IMR-90 (cell line): ENCODE results near the gene SULT1C4. TPM values are rescaled to one million over a fixed set of nuclear protein-coding genes. Genes with fewer than 3 reads are reported as not detected.

ENCODE experiments used
- ATAC-seq: fragments of 200-7000 bp; cut with Tn5 transposase; 2 replicates; pipeline ENCODE4 v1.9.1; 2020; ENCODE audit warnings: low read depth, mild to moderate bottlenecking, moderate library complexity
- BruUV-seq: library from RNA; stranded (reverse); fragments of 400-500 nt; replicated peaks from 2 replicates; lab custom pipeline; 2021; lab: Mats Ljungman, UMichigan
- CTCF ChIA-PET: fragments of 300-600 bp; formaldehyde crosslinking; extraction: SDS; loops from one replicate; lab custom pipeline; 2021; ENCODE audit warnings: antibody characterized with exemption; lab: Yijun Ruan, JAX
- POLR2A ChIA-PET: fragments of 300-600 bp; sonication (Branson Sonifier 250); formaldehyde crosslinking; loops from one replicate; lab custom pipeline; 2022; ENCODE audit warnings: antibody characterized with exemption; ENCODE audit not compliant: unreplicated experiment; lab: Charles Lee
- DNase-seq: peaks from one replicate; pipeline ENCODE4 v3.0.0; 2013
- H2AFZ ChIP-seq: replicated peaks from 2 replicates; pipeline ENCODE3; 2013; ENCODE audit warnings: low read length, mild to moderate bottlenecking; ENCODE audit not compliant: poor library complexity
- H2AK5ac ChIP-seq: 2 replicates; pipeline ENCODE4 v1.6.1; 2013; ENCODE audit warnings: low read depth, low read length, inconsistent platforms
- H2AK9ac ChIP-seq: replicated peaks from 2 replicates; pipeline ENCODE3; 2013; ENCODE audit warnings: mild to moderate bottlenecking, low read depth, low read length, moderate library complexity; ENCODE audit not compliant: poor library complexity
- H2BK120ac ChIP-seq: 2 replicates; pipeline ENCODE4 v1.6.1; 2013; ENCODE audit warnings: low read depth, low read length, inconsistent platforms
- H2BK15ac ChIP-seq: 3 replicates; pipeline ENCODE4 v1.6.1; 2013; ENCODE audit warnings: low read depth, low read length, inconsistent platforms
- H2BK20ac ChIP-seq: 2 replicates; pipeline ENCODE4 v1.6.1; 2013; ENCODE audit warnings: low read depth, mild to moderate bottlenecking, inconsistent platforms, low read length, moderate library complexity
- H2BK5ac ChIP-seq: 2 replicates; pipeline ENCODE4 v1.6.1; 2013; ENCODE audit warnings: mild to moderate bottlenecking, low read depth, low read length, inconsistent platforms; ENCODE audit not compliant: poor library complexity, severe bottlenecking
- H3K14ac ChIP-seq: replicated peaks from 2 replicates; pipeline ENCODE4 v1.6.1; 2013; ENCODE audit warnings: low read depth, low read length, inconsistent platforms
- H3K18ac ChIP-seq: 2 replicates; pipeline ENCODE4 v1.6.1; 2013; ENCODE audit warnings: low read depth, low read length, control low read depth
- H3K23ac ChIP-seq: 2 replicates; pipeline ENCODE4 v1.6.1; 2013; ENCODE audit warnings: low read depth, low read length, inconsistent platforms
- H3K27ac ChIP-seq: 2 replicates; pipeline ENCODE4 v1.5.1; 2013; ENCODE audit warnings: mild to moderate bottlenecking, control low read depth, low read length; ENCODE audit not compliant: insufficient read depth
- H3K27me3 ChIP-seq: 2 replicates; pipeline ENCODE4 v1.6.1; 2013; ENCODE audit warnings: low read length; ENCODE audit not compliant: control insufficient read depth, insufficient read depth
- H3K36me3 ChIP-seq: 2 replicates; pipeline ENCODE4 v1.6.1; 2013; ENCODE audit warnings: low read length, mixed read lengths; ENCODE audit not compliant: control insufficient read depth, insufficient read depth
- H3K4ac ChIP-seq: 2 replicates; pipeline ENCODE4 v1.6.1; 2013; ENCODE audit warnings: low read depth, low read length, inconsistent platforms
- H3K4me1 ChIP-seq: 2 replicates; pipeline ENCODE4 v1.6.1; 2013; ENCODE audit warnings: low read length, mixed read lengths; ENCODE audit not compliant: control insufficient read depth, insufficient read depth
- H3K4me2 ChIP-seq: 2 replicates; pipeline ENCODE4 v1.6.1; 2013; ENCODE audit warnings: low read depth, mild to moderate bottlenecking, control low read depth, low read length, moderate library complexity
- H3K4me3 ChIP-seq: 2 replicates; pipeline ENCODE4 v1.5.1; 2013; ENCODE audit warnings: low read depth, mild to moderate bottlenecking, control low read depth, low read length, moderate library complexity; ENCODE audit not compliant: insufficient read depth
- H3K56ac ChIP-seq: 2 replicates; pipeline ENCODE4 v1.6.1; 2013; ENCODE audit warnings: low read length, inconsistent platforms; ENCODE audit not compliant: insufficient read depth; ENCODE audit errors: extremely low read depth
- H3K79me1 ChIP-seq, 2 experiments: 2 replicates each; pipeline ENCODE4 v1.6.1; 2013; ENCODE audit warnings: low read length in 2 of 2, inconsistent platforms in 1 of 2, low read depth in 1 of 2
- H3K9ac ChIP-seq: 2 replicates; pipeline ENCODE4 v1.6.1; 2013; ENCODE audit warnings: low read depth, low read length, control low read depth
- H3K9me1 ChIP-seq: 2 replicates; pipeline ENCODE4 v1.6.1; 2013; ENCODE audit warnings: low read length, inconsistent platforms; ENCODE audit not compliant: insufficient read depth
- H3K9me3 ChIP-seq: 2 replicates; pipeline ENCODE4 v1.6.1; 2013; ENCODE audit warnings: low read length; ENCODE audit not compliant: control insufficient read depth, insufficient read depth
- H4K20me1 ChIP-seq: 2 replicates; pipeline ENCODE4 v1.6.1; 2013; ENCODE audit warnings: low read length, inconsistent platforms; ENCODE audit not compliant: insufficient read depth
- H4K5ac ChIP-seq: 2 replicates; pipeline ENCODE4 v1.6.1; 2013; ENCODE audit warnings: mild to moderate bottlenecking, low read depth, low read length, control low read depth
- H4K8ac ChIP-seq, 2 experiments: 2 replicates each; pipeline ENCODE4 v1.6.1; 2013; ENCODE audit warnings: low read depth in 2 of 2, low read length in 2 of 2, control low read depth in 1 of 2, inconsistent platforms in 1 of 2
- H4K91ac ChIP-seq: 2 replicates; pipeline ENCODE4 v1.6.1; 2013; ENCODE audit warnings: low read depth, low read length, inconsistent platforms; ENCODE audit not compliant: insufficient read depth
- BHLHE40 ChIP-seq: fragments of 150-350 bp; IDR thresholded peaks from 2 replicates; pipeline ENCODE4 v1.6.1; 2016; ENCODE audit warnings: mild to moderate bottlenecking, low read depth, low read length
- RFX5 ChIP-seq: IDR thresholded peaks from 2 replicates; pipeline ENCODE4 v1.8.0; 2012; ENCODE audit warnings: low read depth, mild to moderate bottlenecking, low read length, moderate library complexity
- WGBS, 2 experiments: methylation state at CpG; one replicate each; pipeline versions ENCODE4 v1.1.5 to v1.1.7; 2013; ENCODE audit warnings: missing lambda C conversion rate in 2 of 2; ENCODE audit not compliant: insufficient read length in 1 of 2; ENCODE audit errors: extremely low coverage in 2 of 2; 5-methylcytosine and 5-hydroxymethylcytosine counted together
- dilution Hi-C: fragments of 300-500 bp; cut with HindIII; formaldehyde crosslinking; loops from one replicate; pipeline ENCODE4 v1.14.3; 2018; ENCODE audit warnings: low sequenced_read_pairs; ENCODE audit not compliant: unreplicated experiment
- in situ Hi-C: fragments of 300-500 bp; cut with MboI; formaldehyde crosslinking; loops from 3 replicates; pipeline ENCODE4 v1.14.3; 2019; ENCODE audit warnings: low sequenced_read_pairs, inconsistent platforms, mixed read lengths
- intact Hi-C: fragments of 100-400 bp; cut with micrococcal nuclease; formaldehyde crosslinking; loops from 2 replicates; pipeline ENCODE4 v1.10.0; 2022
- polyA plus RNA-seq, 3 experiments: library from polyadenylated mRNA; depleted of rRNA; stranded (reverse); fragments of >200 nt; gene quantifications; 2 replicates each; pipeline ENCODE4 v1.2.3, GENCODE V29; 2012; ENCODE audit warnings: low replicate concordance in 1 of 3
- total RNA-seq: library from RNA; depleted of rRNA; stranded (reverse); fragments of >200 nt; gene quantifications from 2 replicates; pipeline ENCODE4 v1.2.3, GENCODE V29; 2012

SULT1C4 gene
- total and polyA plus RNA-seq, 2 of the 4 experiments (the other 2 are of a cell fraction): 0.36 to 0.50 TPM

DNA sequence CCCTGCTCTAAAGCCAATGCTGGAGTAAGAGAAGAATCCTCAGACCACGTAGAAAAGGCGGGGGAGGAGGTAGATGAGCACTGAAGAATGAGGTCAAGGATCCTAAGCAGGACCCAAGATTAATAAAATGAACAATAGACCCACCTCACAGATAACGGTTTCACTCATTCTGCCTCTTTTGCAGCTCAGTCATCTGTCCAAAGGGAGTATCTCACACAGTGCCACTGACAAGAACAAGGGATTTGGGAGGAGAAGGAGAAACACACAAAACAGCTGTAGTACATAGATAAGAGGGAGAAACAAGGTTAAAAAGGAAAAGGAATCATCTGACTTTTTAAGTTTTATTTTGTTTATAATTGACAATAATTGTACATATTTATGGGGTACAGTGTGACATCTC is 30.9 kb upstream of the SULT1C4 start:
- no peak overlapping the region for H4K5ac ChIP-seq
- H2BK20ac ChIP-seq: no peak overlapping the region
- H2BK120ac ChIP-seq: no peak overlapping the region
- H2BK5ac ChIP-seq: no peak overlapping the region
- no peak overlapping the region for H3K4ac ChIP-seq
- CTCF ChIA-PET: no interaction called here
- no peak overlapping the region for H2AFZ ChIP-seq
- H4K91ac ChIP-seq: no peak overlapping the region
- DNase-seq (no peak), ATAC-seq (no peak)
- H3K27me3 ChIP-seq: peaks cover 28% of the 10 kb centered on the region
- no peak overlapping the region for H3K27ac ChIP-seq
- H2AK5ac ChIP-seq: no peak overlapping the region
- no TSS peak for BruUV-seq
- TF ChIP-seq BHLHE40 (no peak), RFX5 (no peak)
- H3K14ac ChIP-seq: no peak overlapping the region
- no peaks in the 10 kb centered on the region for H3K9me3 ChIP-seq
- no peak overlapping the region for H3K23ac ChIP-seq
- H3K79me1 ChIP-seq: no peaks in the 10 kb centered on the region
- H4K8ac ChIP-seq: no peak overlapping the region
- POLR2A ChIA-PET: no interaction called here
- intact Hi-C loops: no loop called here
- no peak overlapping the region for H3K56ac ChIP-seq
- H3K18ac ChIP-seq: no peak overlapping the region
- no peaks in the 10 kb centered on the region for H3K9me1 ChIP-seq
- H3K4me2 ChIP-seq: no peak overlapping the region
- no peak overlapping the region for H3K9ac ChIP-seq
- H2AK9ac ChIP-seq: no peak overlapping the region
- no CpG with 5 or more reads among the region's 3 CpGs for WGBS, 2 experiments
- in situ Hi-C loops: no loop called here
- no peaks in the 10 kb centered on the region for H3K36me3 ChIP-seq
- no peak overlapping the region for H3K4me3 ChIP-seq
- no peaks in the 10 kb centered on the region for H4K20me1 ChIP-seq
- dilution Hi-C loops: no loop called here
- H2BK15ac ChIP-seq: no peak overlapping the region
- H3K4me1 ChIP-seq: no peaks in the 10 kb centered on the region
